K562 (cell line): Measurements from ENCODE around the gene TAF11. TPM values are rescaled to one million over a fixed set of nuclear protein-coding genes. Genes with fewer than 3 reads are reported as not detected.

Source experiments
- ATAC-seq: fragments of 200-7000 bp; cut with Tn5 transposase; 3 replicates; pipeline ENCODE4 v1.9.1; 2020; ENCODE audit warnings: moderate library complexity
- BruUV-seq: library from RNA; stranded (reverse); fragments of 400-500 nt; replicated peaks from 2 replicates; lab custom pipeline; 2021; lab: Mats Ljungman, UMichigan
- CTCF ChIA-PET: fragments of 300-600 bp; formaldehyde crosslinking; extraction: SDS; loops from one replicate; lab custom pipeline; 2021; ENCODE audit warnings: low intra/inter-chr PET ratio; lab: Yijun Ruan, JAX
- POLR2A ChIA-PET: fragments of 300-600, 350-650 bp; sonication (Branson Sonifier 250); formaldehyde crosslinking; extraction: SDS; loops from one replicate; lab custom pipeline; 2021; ENCODE audit warnings: antibody characterized with exemption, inconsistent platforms; lab: Yijun Ruan, JAX
- DNase-seq, 4 experiments: peaks; one replicate each; pipeline versions ENCODE4 v3.0.0 to v3.0.0-alpha.2; 2011 to 2018; ENCODE audit warnings: low spot score in 3 of 4, mixed read lengths in 3 of 4; ENCODE audit errors: extremely low read depth in 1 of 4
- FAIRE-seq: peaks from 2 replicates; lab custom pipeline; 2011; peaks lifted over from hg19 to GRCh38; lab: Jason Lieb, UNC
- H2AFZ ChIP-seq: 2 replicates; pipeline ENCODE4 v1.6.0; 2011; ENCODE audit warnings: low read depth, low read length, control low read depth, inconsistent platforms
- H3K27ac ChIP-seq: fragments of 200-600 bp; 3 replicates; pipeline ENCODE4 v1.8.0; 2011; ENCODE audit warnings: low read depth, mild to moderate bottlenecking, control low read depth, inconsistent platforms, low read length, moderate library complexity, mixed read lengths; ENCODE audit errors: extremely low read depth
- H3K27me3 ChIP-seq, 2 experiments: fragments of 300-600 bp in 1 of 2; 2 replicates in 1 of 2; 3 replicates in 1 of 2; pipeline versions ENCODE4 v1.6.0 to v1.8.0; 2011; ENCODE audit warnings: inconsistent platforms in 2 of 2, low read length in 2 of 2, mild to moderate bottlenecking in 1 of 2, mixed read lengths in 1 of 2, moderate library complexity in 1 of 2; ENCODE audit not compliant: control insufficient read depth in 2 of 2, insufficient read depth in 2 of 2
- H3K36me3 ChIP-seq: fragments of 300-600 bp; 3 replicates; pipeline ENCODE4 v1.8.0; 2011; ENCODE audit warnings: mild to moderate bottlenecking, low read length, inconsistent platforms; ENCODE audit not compliant: control insufficient read depth, insufficient read depth
- H3K4me1 ChIP-seq, 2 experiments: fragments of 200-600 bp in 1 of 2; replicated peaks in 1 of 2; 2 replicates in 1 of 2; 3 replicates in 1 of 2; pipeline versions ENCODE4 v1.5.1 to v1.8.0; 2011; ENCODE audit warnings: inconsistent platforms in 2 of 2, low read length in 2 of 2, mild to moderate bottlenecking in 1 of 2, mixed read lengths in 1 of 2, moderate library complexity in 1 of 2; ENCODE audit not compliant: control insufficient read depth in 2 of 2, insufficient read depth in 2 of 2
- H3K4me2 ChIP-seq: 2 replicates; pipeline ENCODE4 v1.6.1; 2011; ENCODE audit warnings: low read length, control low read depth, inconsistent platforms, mixed read lengths; ENCODE audit not compliant: insufficient read depth
- H3K4me3 ChIP-seq: fragments of 200-600 bp; sonication (generic), shearing (Covaris generic); 2 replicates; pipeline ENCODE4 v1.5.1; 2016; ENCODE audit warnings: control low read depth, inconsistent platforms
- H3K79me2 ChIP-seq: fragments of 200-600 bp; 3 replicates; pipeline ENCODE4 v1.8.0; 2011; ENCODE audit warnings: low read length, inconsistent platforms; ENCODE audit not compliant: control insufficient read depth, insufficient read depth
- H3K9ac ChIP-seq, 2 experiments: 2 replicates each; pipeline versions ENCODE4 v1.6.0 to v1.6.1; 2011; ENCODE audit warnings: low read depth in 2 of 2, low read length in 2 of 2, control low read depth in 1 of 2, inconsistent platforms in 1 of 2, mild to moderate bottlenecking in 1 of 2, mixed read lengths in 1 of 2; ENCODE audit not compliant: insufficient read depth in 1 of 2
- H3K9me1 ChIP-seq: one replicate; pipeline ENCODE4 v1.6.0; 2011; ENCODE audit warnings: inconsistent platforms, mild to moderate bottlenecking, low read length, moderate library complexity; ENCODE audit not compliant: control insufficient read depth, insufficient read depth
- H3K9me3 ChIP-seq: replicated peaks from 2 replicates; pipeline ENCODE4 v1.5.1; 2011; ENCODE audit warnings: low read depth, low read length, inconsistent platforms; ENCODE audit not compliant: control insufficient read depth, insufficient read depth
- H4K20me1 ChIP-seq: replicated peaks from 2 replicates; pipeline ENCODE4 v1.6.1; 2011; ENCODE audit warnings: low read length, inconsistent platforms, mixed read lengths; ENCODE audit not compliant: control insufficient read depth, insufficient read depth
- CEBPB ChIP-seq: fragments of 450-650 bp; IDR thresholded peaks from 2 replicates; pipeline ENCODE4 v1.6.1; 2016; ENCODE audit warnings: missing genetic modification characterization, missing compliant biosample characterization
- CREB3L1 ChIP-seq: fragments of 450-650 bp; IDR thresholded peaks from 2 replicates; pipeline ENCODE4 v1.6.1; 2014; ENCODE audit warnings: low read depth, mild to moderate bottlenecking, moderate library complexity, borderline replicate concordance
- NFIC ChIP-seq: fragments of 450-650 bp; IDR thresholded peaks from 2 replicates; pipeline ENCODE4 v1.6.1; 2017; ENCODE audit warnings: mild to moderate bottlenecking, inconsistent platforms
- NFIX ChIP-seq: fragments of 250-450 bp; sonication (Bioruptor Pico); IDR thresholded peaks from 2 replicates; pipeline ENCODE4 v1.4.0; 2020; ENCODE audit warnings: low read depth, mild to moderate bottlenecking, moderate library complexity
- ZNF316 ChIP-seq: fragments of 450-650 bp; IDR thresholded peaks from 2 replicates; pipeline ENCODE4 v1.6.1; 2016
- WGBS: fragments of 100-300 bp; shearing (Covaris generic); methylation state at CpG from one replicate; pipeline ENCODE4 v1.1.6; 2016; ENCODE audit warnings: low coverage, mixed read lengths; ENCODE audit not compliant: insufficient coverage; ENCODE audit errors: missing lambda C conversion rate; 5-methylcytosine and 5-hydroxymethylcytosine counted together
- in situ Hi-C: fragments of 300-500 bp; cut with MboI; formaldehyde crosslinking; loops from 4 replicates; pipeline ENCODE4 v1.15.0; 2018; ENCODE audit warnings: inconsistent platforms, mixed read lengths
- intact Hi-C: fragments of 100-400 bp; cut with micrococcal nuclease; formaldehyde crosslinking; loops from 2 replicates; pipeline ENCODE4 v1.14.2; 2022
- polyA plus RNA-seq, 8 experiments: library from polyadenylated mRNA; depleted of rRNA in 4 of 8; stranded (reverse) in 5 of 8; unstranded in 3 of 8; fragments of >200 nt; fragmentation: Nextera tagmentation in 2 of 8; fragmentation: Illumina TruSeq in 1 of 8; extraction: Ambion mirVana in 2 of 8; extraction: Trizol in 1 of 8; gene quantifications; 2 replicates each; pipeline versions ENCODE4 v1.2.1 to v1.2.3, GENCODE V29; 2011 to 2014; ENCODE audit warnings: inconsistent platforms in 1 of 8, missing spikeins in 1 of 8
- total RNA-seq, 7 experiments: library from RNA; depleted of rRNA in 6 of 7; stranded (reverse); fragments of >200 nt in 6 of 7; fragmentation: Illumina TruSeq in 2 of 7; extraction: Trizol in 2 of 7; gene quantifications; 2 replicates each; pipeline versions ENCODE4 v1.2.1 to v1.2.3, GENCODE V29; 2011 to 2021; ENCODE audit warnings: low replicate concordance in 1 of 7

TAF11 gene
- total and polyA plus RNA-seq, 9 of the 15 experiments (the other 6 are each of a cell fraction or from before 2014, with no cell fraction given), result 40.9 to 91.9 (median 71.9) TPM

- H3K4me1 ChIP-seq, result peaks cover 9 to 24% of the 10 kb centered on the region in 2 experiments
- H3K4me3 ChIP-seq, result no peak overlapping the region
- FAIRE-seq, result no peak
- no peaks in the 10 kb centered on the region for H3K27me3 ChIP-seq
- peaks cover 56% of the 10 kb centered on the region for H3K36me3 ChIP-seq
- intact Hi-C loops (no loop called here), in situ Hi-C loops (no loop called here)
- H3K9me3 ChIP-seq, result no peaks in the 10 kb centered on the region
- H2AFZ ChIP-seq, result no peak overlapping the region
- BruUV-seq, result no TSS peak
- ChIA-PET CTCF (no interaction called here), POLR2A (interaction anchor here (0.9 to 1.2 kb wide), 2 partner anchors 14 to 23 kb away, joined by 3 read pairs; no protein-coding TSS in a partner anchor)
- H3K79me2 ChIP-seq, result no peaks in the 10 kb centered on the region
- no peaks in the 10 kb centered on the region; the same call in 1 of the 2 replicates for H4K20me1 ChIP-seq
- TF ChIP-seq NFIX (CRISPR knock-in tag) (no peak), ZNF316 (0 out of 2 replicates have a peak, but pooled peaks have one; percentile 9)
- H3K27ac ChIP-seq, result no peak overlapping the region
- H3K9me1 ChIP-seq, result no peaks in the 10 kb centered on the region
- no peak for DNase-seq
- no peak overlapping the region for H3K4me2 ChIP-seq
- no peak for ATAC-seq
- H3K9ac ChIP-seq, result no peak overlapping the region
Observed at GRCh38 chr6:34837528-34837927, 50.3 kb downstream of the TAF11 start.

GRCh38 chr6:34836451-34836850 is 51.4 kb downstream of the TAF11 start:
- FAIRE-seq (no peak), ATAC-seq (no peak), DNase-seq (no peak)
- peaks cover 54% of the 10 kb centered on the region for H3K36me3 ChIP-seq
- H3K27ac ChIP-seq, result no peak overlapping the region
- ChIA-PET CTCF (no interaction called here), POLR2A (interaction anchor here (0.9 to 1.2 kb wide), 2 partner anchors 15 to 24 kb away, joined by 3 read pairs; no protein-coding TSS in a partner anchor)
- no peaks in the 10 kb centered on the region for H3K27me3 ChIP-seq
- H3K4me3 ChIP-seq, result no peak overlapping the region
- H4K20me1 ChIP-seq, result no peaks in the 10 kb centered on the region; the same call in 1 of the 2 replicates
- in situ Hi-C loops (no loop called here), intact Hi-C loops (no loop called here)
- H3K79me2 ChIP-seq, result no peaks in the 10 kb centered on the region
- peaks cover 9 to 24% of the 10 kb centered on the region in 2 experiments for H3K4me1 ChIP-seq
- 40% methylated on average over 2 of the region's 2 CpGs for WGBS
- no TSS peak for BruUV-seq
- H2AFZ ChIP-seq, result no peak overlapping the region
- H3K4me2 ChIP-seq, result no peak overlapping the region
- peak; percentile 68; the same call in 1 of the 2 replicates for TF ChIP-seq CEBPB (tag)
- no peak for TF ChIP-seq NFIC
- no peak for TF ChIP-seq CREB3L1
- H3K9ac ChIP-seq, result peak overlapping the region in 1 of 2 experiments; percentile 37; a peak in 1 of 4 replicates
- H3K9me1 ChIP-seq, result no peaks in the 10 kb centered on the region
- H3K9me3 ChIP-seq, result no peaks in the 10 kb centered on the region
